Effector memory CD4-positive, alpha-beta T cell (primary cell): ENCODE data around the gene UBR1.
"Not testable (repeated sequence)": the region's sequence is repeated elsewhere in the genome, so short reads cannot be mapped to it uniquely, and the experiment has no call there.

Experiments used
- DNase-seq, 3 donors: peaks; one replicate each; pipeline ENCODE4 v3.0.0-alpha.2; 2020
- H3K27ac ChIP-seq: 2 replicates; pipeline ENCODE4 v1.7.0; 2013; ENCODE audit warnings: mild to moderate bottlenecking, low read length, moderate library complexity; ENCODE audit not compliant: insufficient read depth, poor library complexity, severe bottlenecking
- H3K27me3 ChIP-seq: replicated peaks from 2 replicates; pipeline ENCODE4 v1.7.0; 2013; ENCODE audit warnings: mild to moderate bottlenecking, low read length; ENCODE audit not compliant: insufficient read depth, control insufficient read depth, poor library complexity, severe bottlenecking
- H3K36me3 ChIP-seq: 2 replicates; pipeline ENCODE4 v1.7.0; 2013; ENCODE audit warnings: mild to moderate bottlenecking, low read length, moderate library complexity; ENCODE audit not compliant: control insufficient read depth, insufficient read depth
- H3K4me1 ChIP-seq: 2 replicates; pipeline ENCODE4 v1.7.0; 2013; ENCODE audit warnings: low read length, mild to moderate bottlenecking; ENCODE audit not compliant: control insufficient read depth, insufficient read depth, poor library complexity, severe bottlenecking
- H3K4me3 ChIP-seq: 2 replicates; pipeline ENCODE4 v1.7.0; 2013; ENCODE audit warnings: low read length, low read depth, mild to moderate bottlenecking; ENCODE audit not compliant: insufficient read depth, poor library complexity, severe bottlenecking
- H3K9me3 ChIP-seq: 2 replicates; pipeline ENCODE4 v1.7.0; 2013; ENCODE audit warnings: mild to moderate bottlenecking, low read length, moderate library complexity; ENCODE audit not compliant: control insufficient read depth

UBR1 gene

DNA sequence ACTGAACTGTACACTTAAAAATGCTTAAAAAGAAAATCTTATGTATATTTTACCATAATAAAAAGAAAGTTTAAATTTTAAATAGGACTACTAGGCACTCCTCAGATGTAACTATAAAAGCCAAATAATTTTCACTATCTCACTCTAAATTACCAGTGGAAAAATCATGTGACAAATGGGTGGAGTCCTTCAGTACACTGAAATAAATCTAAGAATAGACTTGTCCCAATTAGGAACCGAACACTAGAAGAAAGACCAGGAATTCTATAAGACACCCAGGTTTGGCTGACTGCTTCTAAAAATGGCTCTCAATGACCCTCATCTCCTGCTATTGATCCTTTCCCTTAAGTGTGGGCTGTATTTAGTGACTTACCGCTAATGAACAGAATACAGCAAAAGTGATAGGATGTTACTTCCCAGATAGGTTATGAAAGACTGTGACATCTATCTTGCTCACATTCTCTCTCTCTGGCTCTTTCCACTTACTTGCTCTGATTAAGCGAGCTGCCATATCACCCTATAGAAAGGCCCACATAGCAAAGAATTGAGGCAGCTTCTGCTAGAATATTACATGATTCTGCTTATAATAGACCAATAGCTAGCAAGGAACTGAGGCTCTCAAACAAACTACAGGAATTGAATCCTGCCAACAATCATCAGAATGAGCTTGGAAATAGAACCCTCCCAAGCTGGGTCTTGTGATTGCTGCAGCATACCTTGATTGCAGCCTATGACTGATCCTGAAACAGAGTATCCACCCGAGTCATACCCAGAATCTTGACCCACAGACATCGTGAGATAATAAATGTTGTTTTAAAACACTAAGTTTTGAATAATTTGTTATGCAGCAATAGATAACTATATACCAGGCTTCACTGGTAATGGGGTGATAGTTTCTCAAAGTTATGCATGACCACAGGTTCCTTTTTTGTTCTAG lies 202.2 kb downstream of the UBR1 start:
- H3K9me3 ChIP-seq = no peaks in the 10 kb centered on the region
- H3K36me3 ChIP-seq = no peaks in the 10 kb centered on the region
- H3K4me1 ChIP-seq = no peaks in the 10 kb centered on the region
- H3K4me3 ChIP-seq = no peak overlapping the region
- H3K27me3 ChIP-seq = no peaks in the 10 kb centered on the region
- no peak overlapping the region for H3K27ac ChIP-seq
- DNase-seq = no peak

DNA sequence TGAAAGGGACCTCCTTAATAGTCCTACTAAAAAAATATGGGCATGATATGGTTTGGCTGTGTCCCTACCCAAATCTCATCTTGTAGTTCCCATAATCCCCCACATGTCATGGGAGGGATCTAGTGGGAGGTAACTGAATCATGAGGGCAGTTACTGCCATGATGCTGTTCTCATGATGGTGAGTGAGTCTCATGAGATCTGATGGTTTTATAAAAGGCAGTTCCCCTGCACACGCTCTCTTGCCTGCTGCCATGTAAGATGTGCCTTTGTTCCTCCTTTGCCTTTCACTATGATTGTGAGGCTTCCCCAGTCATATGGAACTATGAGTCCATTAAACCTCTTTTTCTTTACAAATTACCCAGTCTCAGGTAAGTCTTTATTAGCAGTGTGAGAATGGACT lies 211.9 kb downstream of the UBR1 start:
- DNase-seq, H3K4me1 ChIP-seq, H3K4me3 ChIP-seq, H3K9me3 ChIP-seq, H3K36me3 ChIP-seq, H3K27me3 ChIP-seq, H3K27ac ChIP-seq: not testable (repeated sequence)
